Stimulated activated CD8-positive, alpha-beta memory T cell treated with anti-CD3 and anti-CD28 coated beads, Interleukin-2, amount 100 ng/mL, for 1 hour (primary cell): ENCODE measurements around the gene FKBP4.

Experiments
- DNase-seq, 2 donors: peaks; one replicate each; pipeline ENCODE4 v3.0.0-alpha.2; 2020; ENCODE audit warnings: low read depth in 2 of 2

Gene FKBP4

GRCh38 chr12:2853626-2854025 is 58.9 kb downstream of the FKBP4 start:
- DNase-seq: peak in 1 of 2 donors; percentile 4
